Peyer's patch (tissue), 4 donors: Measurements from ENCODE around the gene TMEM169. TPM values are rescaled to one million over a fixed set of nuclear protein-coding genes. Genes with fewer than 3 reads are reported as not detected.

Experiments
- DNase-seq, 3 donors: peaks; one replicate each; pipeline ENCODE4 v3.0.0-alpha.2; 2017 to 2019
- H3K27ac ChIP-seq, 4 donors: fragments of 200-600 bp; sonication (generic); one replicate each; pipeline ENCODE4 v1.5.1; 2016 to 2019
- H3K27me3 ChIP-seq, 2 donors: fragments of 200-600 bp; sonication (generic); one replicate each; pipeline ENCODE4 v1.5.1; 2019
- H3K36me3 ChIP-seq, 3 donors: fragments of 200-600 bp; sonication (generic); one replicate each; pipeline ENCODE4 v1.5.1; 2016 to 2019
- H3K4me1 ChIP-seq, 4 donors: fragments of 200-600 bp; sonication (generic); one replicate each; pipeline ENCODE4 v1.5.1; 2016 to 2019
- H3K4me3 ChIP-seq, 4 donors: fragments of 200-600 bp; sonication (generic); 1 replicate in 3 of 4; 2 replicates in 1 of 4; pipeline ENCODE4 v1.5.1; 2016 to 2019; ENCODE audit warnings: mild to moderate bottlenecking in 1 of 4
- H3K9me3 ChIP-seq, 4 donors: fragments of 200-600 bp; sonication (generic); one replicate each; pipeline ENCODE4 v1.5.1; 2016 to 2019; ENCODE audit warnings: mild to moderate bottlenecking in 1 of 4
- CTCF ChIP-seq, 6 experiments: fragments of 450-650 bp in 4 of 6; fragments of 200-600 bp in 2 of 6; sonication (generic) in 1 of 6; IDR thresholded peaks; one replicate each; pipeline ENCODE4 v1.5.1; 2017 to 2019; ENCODE audit warnings: antibody characterized with exemption in 6 of 6, mild to moderate bottlenecking in 3 of 6, moderate library complexity in 1 of 6
- POLR2A ChIP-seq, 2 donors: fragments of 450-650 bp; IDR thresholded peaks; one replicate each; pipeline ENCODE4 v1.5.1; 2017; ENCODE audit warnings: antibody characterized with exemption in 2 of 2, mild to moderate bottlenecking in 2 of 2, moderate library complexity in 2 of 2
- total RNA-seq, 4 donors: library from RNA; depleted of rRNA; stranded (reverse); fragments of >200 nt; gene quantifications; one replicate each; pipeline ENCODE4 v1.1.0, GENCODE V29; 2016

The TMEM169 gene
- total RNA-seq, 4 donors from 2014 or later = 1.6 TPM; not detected in 3

GRCh38 chr2:216104691-216105090 is 23.0 kb downstream of the TMEM169 start:
- no peaks in the 10 kb centered on the region for H3K9me3 ChIP-seq
- no peaks in the 10 kb centered on the region for H3K36me3 ChIP-seq
- H3K4me1 ChIP-seq = no peaks in the 10 kb centered on the region
- H3K27me3 ChIP-seq = no peaks in the 10 kb centered on the region
- no peak overlapping the region for H3K27ac ChIP-seq
- no peak for TF ChIP-seq POLR2A (IDR thresholded peaks at IDR 0.05)
- no peak for TF ChIP-seq CTCF (IDR thresholded peaks at IDR 0.05)
- no peak overlapping the region for H3K4me3 ChIP-seq
- no peak for DNase-seq

GRCh38 chr2:216107320-216107719 is 25.6 kb downstream of the TMEM169 start:
- Histone ChIP-seq H3K27ac (peak overlapping the region in 2 of 4 donors; percentile 47 to 55), H3K4me1 (peaks cover 0 to 18% (median 2%) of the 10 kb centered on the region in 4 donors), H3K9me3 (no peaks in the 10 kb centered on the region), H3K4me3 (peak overlapping the region in 2 of 4 donors; percentile 23 to 73), H3K27me3 (no peaks in the 10 kb centered on the region), H3K36me3 (peaks cover 0 to 11% (median 0%) of the 10 kb centered on the region in 3 donors)
- no peak for DNase-seq
- no peak for TF ChIP-seq POLR2A (IDR thresholded peaks at IDR 0.05)
- TF ChIP-seq CTCF (IDR thresholded peaks at IDR 0.05) = no peak

GRCh38 chr2:216107760-216108159 is 26.0 kb downstream of the TMEM169 start:
- peak in 1 of 3 donors; percentile 57 for DNase-seq
- H3K4me3 ChIP-seq = peak overlapping the region in 2 of 4 donors; percentile 23 to 73
- TF ChIP-seq POLR2A (IDR thresholded peaks at IDR 0.05) = no peak
- no peak for TF ChIP-seq CTCF (IDR thresholded peaks at IDR 0.05)
- H3K4me1 ChIP-seq = peaks cover 0 to 21% (median 2%) of the 10 kb centered on the region in 4 donors
- H3K36me3 ChIP-seq = peaks cover 0 to 16% (median 0%) of the 10 kb centered on the region in 3 donors
- no peaks in the 10 kb centered on the region for H3K27me3 ChIP-seq
- peak overlapping the region in 2 of 4 donors; percentile 47 to 55 for H3K27ac ChIP-seq
- no peaks in the 10 kb centered on the region for H3K9me3 ChIP-seq

GRCh38 chr2:216108310-216108966 is 26.7 kb downstream of the TMEM169 start:
- Histone ChIP-seq H3K36me3 (peaks cover 0 to 23% (median 0%) of the 10 kb centered on the region in 3 donors), H3K27ac (peak overlapping the region; percentile 37 to 87 (median 66)), H3K4me3 (peak overlapping the region in 3 of 4 donors; percentile 70 to 73 (median 73)), H3K9me3 (no peaks in the 10 kb centered on the region), H3K4me1 (peaks cover 0 to 21% (median 2%) of the 10 kb centered on the region in 4 donors), H3K27me3 (no peaks in the 10 kb centered on the region)
- no peak for DNase-seq
- TF ChIP-seq CTCF (IDR thresholded peaks at IDR 0.05) = no peak
- TF ChIP-seq POLR2A (IDR thresholded peaks at IDR 0.05) = no peak

GRCh38 chr2:216108967-216109921 is 27.5 kb downstream of the TMEM169 start, which contains the start of gene XRCC5:
Gene XRCC5, plus strand, starts transcription at chr2:216109348. Its CDS starts 89 bp downstream, at chr2:216109437.
- peak within 1 kb of the TSS; percentile 83 to 87 (median 85) for H3K27ac ChIP-seq
- peaks cover 0 to 24% (median 2%) of the 10 kb centered on the region in 4 donors for H3K4me1 ChIP-seq
- peaks cover 0 to 31% (median 0%) of the 10 kb centered on the region in 3 donors for H3K36me3 ChIP-seq
- peak in 1 of 2 donors; percentile 56 for TF ChIP-seq POLR2A (IDR thresholded peaks at IDR 0.05)
- TF ChIP-seq CTCF (IDR thresholded peaks at IDR 0.05) = no peak
- no peaks in the 10 kb centered on the region for H3K9me3 ChIP-seq
- peak within 1 kb of the TSS; percentile 69 to 73 (median 72) for H3K4me3 ChIP-seq
- no peaks in the 10 kb centered on the region for H3K27me3 ChIP-seq
- DNase-seq = peak; percentile 90 to 99 (median 98)
